Fibroblast of the aortic adventitia (primary cell): ENCODE measurements around the gene NTRK2. TPM values are rescaled to one million over a fixed set of nuclear protein-coding genes. Genes with fewer than 3 reads are reported as not detected.
A peak's percentile ranks its signal among the peaks of the same experiment; 100 is the strongest.

Experiments
- DNase-seq: peaks from one replicate; pipeline ENCODE4 v3.0.0-alpha.2; 2010; ENCODE audit warnings: low read depth
- H3K4me3 ChIP-seq: 2 replicates; pipeline ENCODE4 v1.5.1; 2011; ENCODE audit warnings: low read depth, mild to moderate bottlenecking, control low read depth, low read length, moderate library complexity
- total RNA-seq: library from RNA; depleted of rRNA; stranded (reverse); fragments of >200 nt; gene quantifications from 2 replicates; pipeline ENCODE4 v1.2.3, GENCODE V29; 2012; ENCODE audit warnings: low replicate concordance
- TF ChIP-seq, protein P1 (sequence below): IDR thresholded peaks from 2 replicates; pipeline ENCODE4 v1.5.1; 2011; ENCODE audit warnings: mild to moderate bottlenecking, low read length, control low read depth, inconsistent platforms; ENCODE audit not compliant: insufficient read depth

Gene NTRK2
- total RNA-seq, 1 donor = 3.3 TPM

DNA sequence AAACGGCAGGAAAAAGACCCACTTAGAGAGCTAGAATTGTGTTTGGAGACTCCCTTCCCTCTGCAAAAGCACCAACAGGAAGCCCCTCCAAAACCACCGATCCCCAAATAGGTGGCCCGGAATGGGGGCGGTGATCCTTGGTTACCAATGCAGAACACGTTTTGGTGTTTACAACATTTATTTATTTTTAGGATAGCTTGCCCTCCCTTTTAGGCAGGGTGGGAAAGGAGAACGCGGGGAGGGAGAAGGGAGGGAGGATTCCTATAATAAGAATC, 579 bp upstream of the NTRK2 start:
- TF ChIP-seq, protein P1, sequence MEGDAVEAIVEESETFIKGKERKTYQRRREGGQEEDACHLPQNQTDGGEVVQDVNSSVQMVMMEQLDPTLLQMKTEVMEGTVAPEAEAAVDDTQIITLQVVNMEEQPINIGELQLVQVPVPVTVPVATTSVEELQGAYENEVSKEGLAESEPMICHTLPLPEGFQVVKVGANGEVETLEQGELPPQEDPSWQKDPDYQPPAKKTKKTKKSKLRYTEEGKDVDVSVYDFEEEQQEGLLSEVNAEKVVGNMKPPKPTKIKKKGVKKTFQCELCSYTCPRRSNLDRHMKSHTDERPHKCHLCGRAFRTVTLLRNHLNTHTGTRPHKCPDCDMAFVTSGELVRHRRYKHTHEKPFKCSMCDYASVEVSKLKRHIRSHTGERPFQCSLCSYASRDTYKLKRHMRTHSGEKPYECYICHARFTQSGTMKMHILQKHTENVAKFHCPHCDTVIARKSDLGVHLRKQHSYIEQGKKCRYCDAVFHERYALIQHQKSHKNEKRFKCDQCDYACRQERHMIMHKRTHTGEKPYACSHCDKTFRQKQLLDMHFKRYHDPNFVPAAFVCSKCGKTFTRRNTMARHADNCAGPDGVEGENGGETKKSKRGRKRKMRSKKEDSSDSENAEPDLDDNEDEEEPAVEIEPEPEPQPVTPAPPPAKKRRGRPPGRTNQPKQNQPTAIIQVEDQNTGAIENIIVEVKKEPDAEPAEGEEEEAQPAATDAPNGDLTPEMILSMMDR = no peak
- DNase-seq = no peak
- peak overlapping the region; percentile 42 for H3K4me3 ChIP-seq

DNA sequence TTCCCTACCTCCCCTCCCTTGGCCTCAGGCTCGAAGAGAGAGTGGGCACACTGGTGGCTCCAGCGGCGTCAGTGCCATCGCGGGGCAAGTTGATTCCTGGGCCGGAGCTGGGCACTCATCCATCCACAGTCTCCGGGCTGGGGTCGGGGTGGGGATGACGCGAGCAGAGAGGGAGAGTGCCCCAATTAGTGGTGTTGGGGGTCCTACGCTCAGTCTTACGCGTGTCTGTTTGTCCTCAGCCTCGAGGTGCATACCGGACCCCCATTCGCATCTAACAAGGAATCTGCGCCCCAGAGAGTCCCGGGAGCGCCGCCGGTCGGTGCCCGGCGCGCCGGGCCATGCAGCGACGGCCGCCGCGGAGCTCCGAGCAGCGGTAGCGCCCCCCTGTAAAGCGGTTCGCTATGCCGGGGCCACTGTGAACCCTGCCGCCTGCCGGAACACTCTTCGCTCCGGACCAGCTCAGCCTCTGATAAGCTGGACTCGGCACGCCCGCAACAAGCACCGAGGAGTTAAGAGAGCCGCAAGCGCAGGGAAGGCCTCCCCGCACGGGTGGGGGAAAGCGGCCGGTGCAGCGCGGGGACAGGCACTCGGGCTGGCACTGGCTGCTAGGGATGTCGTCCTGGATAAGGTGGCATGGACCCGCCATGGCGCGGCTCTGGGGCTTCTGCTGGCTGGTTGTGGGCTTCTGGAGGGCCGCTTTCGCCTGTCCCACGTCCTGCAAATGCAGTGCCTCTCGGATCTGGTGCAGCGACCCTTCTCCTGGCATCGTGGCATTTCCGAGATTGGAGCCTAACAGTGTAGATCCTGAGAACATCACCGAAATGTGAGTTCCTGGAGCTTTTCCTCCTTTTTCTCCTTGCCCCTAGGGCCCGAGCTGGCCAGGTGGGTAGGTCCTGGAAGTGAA, 861 bp downstream of the NTRK2 start:
- TF ChIP-seq, protein P1 = no peak
- no peak for DNase-seq
- no peak overlapping the region for H3K4me3 ChIP-seq

DNA sequence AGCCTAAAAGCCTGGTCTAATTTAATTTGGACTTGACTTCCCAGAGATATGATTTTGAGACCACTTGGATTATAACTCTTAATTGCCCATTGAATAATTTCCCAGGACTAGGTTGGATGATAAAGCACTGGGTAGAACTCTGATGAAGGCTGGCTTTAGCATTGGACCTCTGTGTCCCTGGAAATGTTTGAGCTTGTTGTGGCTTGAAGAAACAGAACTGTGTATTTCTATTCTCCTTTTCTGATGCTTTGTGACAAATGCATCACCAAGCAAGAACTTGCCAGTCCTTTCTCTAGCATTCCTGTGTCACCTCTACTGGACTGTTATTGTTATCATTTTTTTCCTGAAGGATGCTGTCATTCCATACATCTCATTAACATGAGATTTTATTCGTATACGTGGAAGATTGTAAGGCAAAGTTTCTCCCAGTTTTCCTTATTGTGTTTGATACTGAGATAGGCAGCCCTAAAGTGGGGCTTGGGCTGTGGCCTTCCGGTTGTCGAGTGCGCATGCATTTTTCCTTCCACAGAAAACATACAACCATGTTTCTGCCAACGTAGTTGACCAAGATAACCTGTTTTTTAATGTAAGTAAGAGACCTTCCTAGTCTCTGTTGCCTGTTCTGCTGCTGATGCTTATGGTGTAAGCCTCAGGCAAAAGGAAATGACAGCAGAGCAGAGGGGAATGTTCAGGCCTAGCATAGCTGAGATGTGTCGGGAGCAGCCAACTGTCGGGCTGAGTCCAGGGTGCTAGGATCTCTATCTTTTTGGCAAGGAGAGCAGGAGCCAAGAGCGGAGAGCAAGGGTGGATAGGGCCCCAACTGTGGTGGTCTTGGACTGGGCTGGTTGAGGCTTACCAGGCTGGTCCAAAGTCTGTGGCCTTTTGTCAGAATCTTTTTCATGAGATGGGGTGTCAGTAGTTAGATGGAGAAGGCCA, 2.3 kb downstream of the NTRK2 start:
- no peak for DNase-seq
- TF ChIP-seq, protein P1 = no peak

DNA sequence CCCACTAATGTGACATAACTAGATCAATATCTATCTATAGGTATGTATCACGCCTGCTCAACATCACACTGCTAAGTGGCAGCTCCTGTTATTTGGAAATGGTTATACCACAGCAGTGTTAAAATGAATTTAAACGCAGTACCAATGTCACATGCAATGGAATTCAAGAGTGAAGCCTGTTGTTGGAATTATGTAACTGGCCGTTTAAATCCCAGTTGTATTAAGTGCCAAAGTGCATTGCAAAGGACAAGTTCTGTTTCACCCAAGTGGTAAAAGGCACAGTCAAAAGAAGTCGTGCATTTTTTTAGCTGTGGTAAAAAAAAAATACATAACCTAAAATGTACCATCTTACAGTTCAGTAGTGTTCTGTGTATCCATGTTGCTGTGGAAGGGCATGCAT, 4.3 kb downstream of the NTRK2 start:
- DNase-seq = no peak
- TF ChIP-seq, protein P1 = no peak
- H3K4me3 ChIP-seq = no peak overlapping the region

More for the DNA sequence above, 2.3 kb downstream of the NTRK2 start:
- H3K4me3 ChIP-seq = no peak overlapping the region

DNA sequence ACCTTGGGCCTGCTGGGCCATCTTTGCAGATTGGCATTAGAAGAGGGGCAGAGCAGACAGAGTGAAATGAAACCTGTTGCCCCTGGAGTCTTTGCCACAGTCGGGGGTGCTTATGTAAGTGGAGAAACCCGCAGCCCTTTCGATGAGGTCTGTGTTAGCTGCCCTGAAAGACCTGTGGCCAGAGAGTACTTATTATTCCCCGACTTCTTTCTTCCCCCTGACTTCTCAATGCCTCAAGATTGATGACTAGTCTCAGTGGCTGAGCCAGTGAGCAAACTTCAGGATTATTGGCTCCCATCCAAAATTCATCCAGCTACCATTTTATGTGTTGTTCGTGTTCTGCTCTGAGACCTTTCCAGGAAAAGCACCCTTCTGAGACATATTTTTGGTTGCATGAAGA, 7.6 kb downstream of the NTRK2 start:
- no peak for DNase-seq
- TF ChIP-seq, protein P1 = no peak
- H3K4me3 ChIP-seq = no peak overlapping the region

DNA sequence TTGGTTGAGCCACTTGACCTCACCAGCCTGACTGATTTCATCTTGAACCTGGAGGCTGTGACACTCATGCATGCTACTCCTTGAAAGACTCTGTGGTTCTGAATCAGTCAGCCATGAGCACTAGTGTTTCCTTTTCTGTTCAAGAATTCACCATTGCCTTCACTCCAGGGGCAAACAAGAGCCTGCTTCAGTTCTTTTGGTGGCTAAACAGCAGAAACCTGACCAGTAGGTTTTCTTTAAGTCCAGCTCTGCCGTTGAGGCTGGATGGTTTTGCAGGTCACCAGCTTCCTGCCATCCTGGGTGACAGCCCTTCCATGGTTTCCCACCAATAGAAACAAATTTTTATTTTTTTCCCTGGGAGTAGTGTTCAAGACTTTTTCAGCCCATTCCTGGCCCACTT, 10.0 kb downstream of the NTRK2 start:
- DNase-seq = no peak
- H3K4me3 ChIP-seq = no peak overlapping the region
- TF ChIP-seq, protein P1 = no peak
